Fibroblast of lung (primary cell): ENCODE measurements around the gene BAZ1B. TPM values are rescaled to one million over a fixed set of nuclear protein-coding genes. Genes with fewer than 3 reads are reported as not detected.
"Not testable (repeated sequence)": the region's sequence is repeated elsewhere in the genome, so short reads cannot be mapped to it uniquely, and the experiment has no call there.

Experiments used
- DNase-seq, 2 donors: peaks; one replicate each; pipeline versions ENCODE4 v3.0.0 to v3.0.0-alpha.2; 2010; ENCODE audit warnings: low read depth in 2 of 2
- H2AFZ ChIP-seq: 2 replicates; pipeline ENCODE4 v1.5.1; 2012; ENCODE audit warnings: low read length, control low read depth, inconsistent platforms
- H3K27ac ChIP-seq: 2 replicates; pipeline ENCODE4 v1.5.1; 2011; ENCODE audit warnings: low read length, control low read depth; ENCODE audit not compliant: insufficient read depth
- H3K27me3 ChIP-seq: 2 replicates; pipeline ENCODE4 v1.5.1; 2011; ENCODE audit warnings: mild to moderate bottlenecking, low read length; ENCODE audit not compliant: control insufficient read depth, insufficient read depth
- H3K36me3 ChIP-seq: 2 replicates; pipeline ENCODE4 v1.5.1; 2011; ENCODE audit warnings: low read length; ENCODE audit not compliant: control insufficient read depth, insufficient read depth
- H3K4me1 ChIP-seq: 2 replicates; pipeline ENCODE4 v1.5.1; 2011; ENCODE audit warnings: low read length; ENCODE audit not compliant: control insufficient read depth, insufficient read depth; ENCODE audit errors: extremely low read depth
- H3K4me2 ChIP-seq: 2 replicates; pipeline ENCODE4 v1.5.1; 2011; ENCODE audit warnings: low read length, control low read depth; ENCODE audit not compliant: insufficient read depth; ENCODE audit errors: extremely low read depth
- H3K4me3 ChIP-seq, 4 experiments: fragments of 200-600 bp in 1 of 4; sonication (generic) in 1 of 4; replicated peaks in 1 of 4; 2 replicates each; pipeline ENCODE4 v1.5.1; 2011 to 2016; ENCODE audit warnings: low read length in 4 of 4, low read depth in 3 of 4, mild to moderate bottlenecking in 3 of 4, control low read depth in 2 of 4, inconsistent platforms in 1 of 4, mixed read lengths in 1 of 4; ENCODE audit not compliant: insufficient read depth in 1 of 4; ENCODE audit errors: control extremely low read depth in 1 of 4
- H3K79me2 ChIP-seq: 2 replicates; pipeline ENCODE4 v1.5.1; 2012; ENCODE audit warnings: mild to moderate bottlenecking, low read length, inconsistent platforms; ENCODE audit not compliant: control insufficient read depth, insufficient read depth
- H3K9ac ChIP-seq: 2 replicates; pipeline ENCODE4 v1.5.1; 2011; ENCODE audit warnings: mild to moderate bottlenecking, low read length, control low read depth; ENCODE audit not compliant: insufficient read depth
- H3K9me3 ChIP-seq: 2 replicates; pipeline ENCODE4 v1.5.1; 2012; ENCODE audit warnings: low read depth, low read length; ENCODE audit not compliant: control insufficient read depth, insufficient read depth
- H4K20me1 ChIP-seq: 2 replicates; pipeline ENCODE4 v1.5.1; 2011; ENCODE audit warnings: low read length; ENCODE audit not compliant: control insufficient read depth, insufficient read depth; ENCODE audit errors: extremely low read depth
- CTCF ChIP-seq, 2 donors: IDR thresholded peaks in 1 of 2; conservative IDR thresholded peaks in 1 of 2; 1 replicate in 1 of 2; 2 replicates in 1 of 2; pipeline ENCODE4 v1.5.1; 2011 to 2012; ENCODE audit warnings: low read length in 2 of 2, control low read depth in 1 of 2, inconsistent platforms in 1 of 2, low read depth in 1 of 2, mild to moderate bottlenecking in 1 of 2
- EZH2 ChIP-seq: IDR thresholded peaks from 2 replicates; pipeline ENCODE4 v1.5.1; 2012; ENCODE audit warnings: low read length, control low read depth, mild to moderate bottlenecking; ENCODE audit errors: missing control alignments
- polyA plus RNA-seq, 2 donors: library from polyadenylated mRNA; depleted of rRNA in 1 of 2; stranded (reverse) in 1 of 2; unstranded in 1 of 2; fragments of >200 nt; gene quantifications; 2 replicates each; pipeline ENCODE4 v1.2.1, GENCODE V29; 2011 to 2012; ENCODE audit warnings: missing spikeins in 1 of 2
- total RNA-seq: library from RNA; depleted of rRNA; stranded (reverse); fragments of >200 nt; gene quantifications from 2 replicates; pipeline ENCODE4 v1.2.1, GENCODE V29; 2014

The BAZ1B gene
- total and polyA plus RNA-seq, 2 donors (not counting 1 experiment from before 2014, with no cell fraction given), result 30.5 to 68.9 TPM

- TF ChIP-seq EZH2 (no peak), CTCF (conservative IDR thresholded peaks at IDR 0.05 in 1 of 2, IDR thresholded peaks at IDR 0.05 in 1 of 2; ENCODE audit: low read depth in 1 of 2, low read length in 2 of 2) (no peak)
- H3K4me3 ChIP-seq, result no peak overlapping the region
- no peaks in the 10 kb centered on the region for H3K9me3 ChIP-seq
- H2AFZ ChIP-seq, result no peak overlapping the region
- no peaks in the 10 kb centered on the region for H4K20me1 ChIP-seq
- H3K4me2 ChIP-seq, result no peak overlapping the region
- no peak overlapping the region for H3K9ac ChIP-seq
- H3K4me1 ChIP-seq, result no peaks in the 10 kb centered on the region
- no peak overlapping the region for H3K27ac ChIP-seq
- H3K36me3 ChIP-seq, result peaks cover 13% of the 10 kb centered on the region
- DNase-seq, result no peak
- no peaks in the 10 kb centered on the region for H3K79me2 ChIP-seq
- H3K27me3 ChIP-seq, result no peaks in the 10 kb centered on the region
These were observed 14.4 kb upstream of the BAZ1B start for GRCh38 chr7:73536479-73536878.

DNA sequence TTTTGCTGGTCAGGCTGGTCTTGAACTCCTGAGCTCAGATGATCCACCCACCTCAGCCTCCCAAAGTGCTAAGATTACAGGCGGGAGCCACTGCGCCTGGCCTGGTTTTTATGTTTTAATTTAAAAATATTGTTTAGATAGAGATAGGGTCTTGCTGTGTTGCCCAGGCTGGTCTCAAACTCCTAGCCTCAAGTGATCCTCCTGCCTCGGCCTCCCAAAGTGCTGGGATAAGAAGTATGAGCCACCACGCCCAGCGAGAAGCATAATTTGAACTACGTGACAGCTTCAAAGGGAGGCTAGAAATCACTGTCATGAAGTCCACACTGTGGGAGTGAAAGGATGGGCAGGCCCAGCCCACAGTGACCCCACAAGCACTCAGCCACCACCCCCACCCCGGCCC is 13.8 kb upstream of the BAZ1B start:
- not testable (repeated sequence) for H3K9me3 ChIP-seq, H3K4me2 ChIP-seq, H3K27ac ChIP-seq, H2AFZ ChIP-seq, DNase-seq, H3K79me2 ChIP-seq, H3K9ac ChIP-seq, H3K4me1 ChIP-seq, H4K20me1 ChIP-seq, H3K27me3 ChIP-seq, H3K4me3 ChIP-seq
- peaks cover 13% of the 10 kb centered on the region for H3K36me3 ChIP-seq

GRCh38 chr7:73533742-73534141 is 11.6 kb upstream of the BAZ1B start:
- H3K4me1 ChIP-seq, result no peaks in the 10 kb centered on the region
- H3K9ac ChIP-seq, result no peak overlapping the region
- no peaks in the 10 kb centered on the region for H4K20me1 ChIP-seq
- no peak overlapping the region for H2AFZ ChIP-seq
- H3K79me2 ChIP-seq, result no peaks in the 10 kb centered on the region
- no peak overlapping the region for H3K27ac ChIP-seq
- no peaks in the 10 kb centered on the region for H3K27me3 ChIP-seq
- H3K9me3 ChIP-seq, result no peaks in the 10 kb centered on the region
- no peak overlapping the region for H3K4me2 ChIP-seq
- TF ChIP-seq EZH2 (no peak), CTCF (conservative IDR thresholded peaks at IDR 0.05 in 1 of 2, IDR thresholded peaks at IDR 0.05 in 1 of 2; ENCODE audit: low read depth in 1 of 2, low read length in 2 of 2) (no peak)
- H3K36me3 ChIP-seq, result peaks cover 9% of the 10 kb centered on the region
- no peak overlapping the region for H3K4me3 ChIP-seq
- no peak for DNase-seq
